Measurements from ENCODE around the gene PLAC1.

The PLAC1 gene

DNA sequence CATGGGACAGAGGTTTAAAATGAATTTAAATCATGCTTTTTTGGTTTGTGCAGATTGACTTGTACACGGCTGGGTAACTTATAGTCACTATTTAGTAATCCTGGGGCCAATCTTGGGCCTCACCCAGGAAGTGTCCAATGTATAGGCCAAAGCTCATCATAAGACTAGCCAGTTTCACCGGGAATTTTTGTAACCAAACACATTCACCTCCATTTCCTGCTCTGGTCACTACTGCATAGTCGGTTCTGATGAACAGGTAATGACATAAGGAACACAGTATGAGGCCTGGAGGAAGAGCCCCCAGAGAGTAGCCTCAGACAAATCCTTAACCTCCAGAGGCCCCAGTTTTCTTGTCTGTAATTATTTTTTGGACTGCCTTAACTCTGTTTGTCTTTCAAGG lies 116.4 kb downstream of the PLAC1 start:
- no peak overlapping the region for H2AFZ ChIP-seq (ENCODE audit: low read depth)
- peaks cover 10% of the 10 kb centered on the region for H3K4me1 ChIP-seq (ENCODE audit: low read depth, poor library complexity, severe bottlenecking)
- no peaks in the 10 kb centered on the region for H3K36me3 ChIP-seq (ENCODE audit: insufficient read depth)
- H3K4me2 ChIP-seq = no peak overlapping the region
- no peak overlapping the region for H3K27ac ChIP-seq
- no peak overlapping the region for H3K4me3 ChIP-seq (IDR thresholded peaks at IDR 0.05; ENCODE audit: insufficient read depth, low read depth, low read length)
- TF ChIP-seq, protein P1, sequence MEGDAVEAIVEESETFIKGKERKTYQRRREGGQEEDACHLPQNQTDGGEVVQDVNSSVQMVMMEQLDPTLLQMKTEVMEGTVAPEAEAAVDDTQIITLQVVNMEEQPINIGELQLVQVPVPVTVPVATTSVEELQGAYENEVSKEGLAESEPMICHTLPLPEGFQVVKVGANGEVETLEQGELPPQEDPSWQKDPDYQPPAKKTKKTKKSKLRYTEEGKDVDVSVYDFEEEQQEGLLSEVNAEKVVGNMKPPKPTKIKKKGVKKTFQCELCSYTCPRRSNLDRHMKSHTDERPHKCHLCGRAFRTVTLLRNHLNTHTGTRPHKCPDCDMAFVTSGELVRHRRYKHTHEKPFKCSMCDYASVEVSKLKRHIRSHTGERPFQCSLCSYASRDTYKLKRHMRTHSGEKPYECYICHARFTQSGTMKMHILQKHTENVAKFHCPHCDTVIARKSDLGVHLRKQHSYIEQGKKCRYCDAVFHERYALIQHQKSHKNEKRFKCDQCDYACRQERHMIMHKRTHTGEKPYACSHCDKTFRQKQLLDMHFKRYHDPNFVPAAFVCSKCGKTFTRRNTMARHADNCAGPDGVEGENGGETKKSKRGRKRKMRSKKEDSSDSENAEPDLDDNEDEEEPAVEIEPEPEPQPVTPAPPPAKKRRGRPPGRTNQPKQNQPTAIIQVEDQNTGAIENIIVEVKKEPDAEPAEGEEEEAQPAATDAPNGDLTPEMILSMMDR (conservative IDR thresholded peaks at IDR 0.05; ENCODE audit: low read depth, low read length) = no peak
- H3K9ac ChIP-seq = no peak overlapping the region
- H4K20me1 ChIP-seq (ENCODE audit: insufficient read depth) = no peaks in the 10 kb centered on the region
- H3K79me2 ChIP-seq (ENCODE audit: insufficient read depth, low read depth) = no peaks in the 10 kb centered on the region
- no peaks in the 10 kb centered on the region for H3K27me3 ChIP-seq (ENCODE audit: insufficient read depth, low read depth)

DNA sequence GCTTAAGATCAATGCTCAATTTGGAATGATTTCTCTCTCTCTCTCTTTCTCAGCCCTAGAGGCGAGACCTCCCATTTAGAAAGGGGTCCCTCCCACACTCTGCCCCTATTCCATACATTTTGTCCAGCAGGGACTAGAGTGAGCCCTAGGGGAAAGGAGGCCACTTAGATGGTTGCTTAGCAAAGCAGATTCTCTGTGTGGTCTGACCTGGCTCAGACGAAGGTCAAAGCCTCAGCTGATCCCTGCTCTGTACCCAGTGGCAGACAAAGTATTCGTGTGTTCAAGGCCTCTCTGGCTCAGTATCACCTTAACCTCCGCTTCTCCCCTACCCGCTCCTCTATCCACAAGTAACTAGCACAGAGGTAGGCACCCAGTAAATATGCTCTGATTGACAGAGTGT lies 120.0 kb downstream of the PLAC1 start:
- TF ChIP-seq, protein P1 (conservative IDR thresholded peaks at IDR 0.05; ENCODE audit: low read depth, low read length) = no peak
- Histone ChIP-seq H3K4me2 (no peak overlapping the region), H3K4me1 (ENCODE audit: low read depth, poor library complexity, severe bottlenecking) (peaks cover 12% of the 10 kb centered on the region), H3K27ac (no peak overlapping the region), H3K4me3 (IDR thresholded peaks at IDR 0.05; ENCODE audit: insufficient read depth, low read depth, low read length) (no peak overlapping the region), H3K27me3 (ENCODE audit: insufficient read depth, low read depth) (no peaks in the 10 kb centered on the region), H3K9ac (no peak overlapping the region), H3K79me2 (ENCODE audit: insufficient read depth, low read depth) (no peaks in the 10 kb centered on the region), H4K20me1 (ENCODE audit: insufficient read depth) (no peaks in the 10 kb centered on the region), H2AFZ (ENCODE audit: low read depth) (no peak overlapping the region), H3K36me3 (ENCODE audit: insufficient read depth) (no peaks in the 10 kb centered on the region)

DNA sequence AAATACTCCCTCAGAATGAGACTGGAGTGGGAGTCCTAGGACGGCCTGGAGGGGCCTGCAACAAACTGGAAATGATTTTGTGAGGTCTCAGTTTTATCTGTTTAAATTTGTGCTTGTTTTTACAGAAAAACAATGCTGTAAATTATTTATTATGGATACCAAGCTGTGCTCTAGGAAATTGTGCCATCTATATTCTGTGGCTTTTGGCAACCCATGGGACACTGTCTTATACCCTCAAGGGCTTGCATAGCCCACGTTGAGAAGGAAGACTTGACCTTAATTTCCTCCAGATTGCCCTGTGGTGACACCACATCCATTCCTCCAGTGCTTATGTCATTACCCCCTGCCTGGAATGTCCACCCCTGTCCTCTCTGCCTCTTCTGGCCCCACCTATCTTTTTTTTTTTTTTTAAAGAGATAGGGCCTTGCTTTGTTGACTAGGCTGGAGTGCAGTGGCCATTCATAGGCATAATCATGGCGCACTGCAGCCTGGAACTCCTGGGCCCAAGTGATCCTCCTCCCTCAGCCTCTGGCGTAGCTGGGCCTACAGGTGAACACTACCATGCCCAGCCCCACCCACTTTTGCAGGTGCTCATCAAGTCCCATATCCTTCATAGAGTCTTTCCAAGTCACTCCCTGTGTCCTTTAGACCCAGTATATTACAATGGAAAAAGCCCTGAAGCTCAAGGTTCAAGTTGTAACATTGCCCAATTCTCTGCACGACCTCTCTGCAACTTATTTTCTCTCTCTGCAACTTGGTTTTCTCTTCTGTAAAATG lies 120.9 kb downstream of the PLAC1 start:
- no peak overlapping the region for H2AFZ ChIP-seq (ENCODE audit: low read depth)
- H3K79me2 ChIP-seq (ENCODE audit: insufficient read depth, low read depth) = no peaks in the 10 kb centered on the region
- no peak overlapping the region for H3K4me2 ChIP-seq
- peaks cover 5% of the 10 kb centered on the region for H3K4me1 ChIP-seq (ENCODE audit: low read depth, poor library complexity, severe bottlenecking)
- no peaks in the 10 kb centered on the region for H3K27me3 ChIP-seq (ENCODE audit: insufficient read depth, low read depth)
- no peaks in the 10 kb centered on the region for H4K20me1 ChIP-seq (ENCODE audit: insufficient read depth)
- H3K9ac ChIP-seq = no peak overlapping the region
- H3K4me3 ChIP-seq (IDR thresholded peaks at IDR 0.05; ENCODE audit: insufficient read depth, low read depth, low read length) = no peak overlapping the region
- no peaks in the 10 kb centered on the region for H3K36me3 ChIP-seq (ENCODE audit: insufficient read depth)
- no peak overlapping the region for H3K27ac ChIP-seq
- TF ChIP-seq, protein P1 (conservative IDR thresholded peaks at IDR 0.05; ENCODE audit: low read depth, low read length) = no peak

DNA sequence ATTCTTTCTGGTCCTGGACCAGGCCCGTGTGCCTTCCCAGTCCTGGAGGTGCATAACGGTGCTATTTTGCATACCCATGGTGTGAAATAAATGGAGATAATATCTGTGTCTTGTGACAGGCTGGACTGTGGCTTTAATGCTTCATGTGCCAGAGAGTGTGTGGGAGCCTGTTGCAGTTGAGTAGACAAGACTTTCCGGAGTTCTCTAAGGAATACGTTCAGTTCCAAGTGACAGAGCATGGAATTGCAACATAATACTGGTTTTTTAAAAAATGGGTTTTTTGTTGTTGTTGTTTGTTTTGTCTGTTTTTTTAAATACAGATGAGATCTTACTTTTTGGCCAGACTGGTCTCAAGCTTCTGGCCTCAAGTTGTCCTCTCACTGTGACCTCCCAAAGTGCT lies 124.3 kb downstream of the PLAC1 start:
- Histone ChIP-seq H3K4me2 (no peak overlapping the region), H2AFZ (ENCODE audit: low read depth) (no peak overlapping the region), H3K9ac (no peak overlapping the region), H3K36me3 (ENCODE audit: insufficient read depth) (no peaks in the 10 kb centered on the region), H4K20me1 (ENCODE audit: insufficient read depth) (no peaks in the 10 kb centered on the region), H3K4me3 (IDR thresholded peaks at IDR 0.05; ENCODE audit: insufficient read depth, low read depth, low read length) (no peak overlapping the region), H3K27ac (no peak overlapping the region), H3K27me3 (ENCODE audit: insufficient read depth, low read depth) (no peaks in the 10 kb centered on the region), H3K79me2 (ENCODE audit: insufficient read depth, low read depth) (no peaks in the 10 kb centered on the region), H3K4me1 (ENCODE audit: low read depth, poor library complexity, severe bottlenecking) (peaks cover 16% of the 10 kb centered on the region)
- TF ChIP-seq, protein P1 (conservative IDR thresholded peaks at IDR 0.05; ENCODE audit: low read depth, low read length) = no peak
